SK-N-SH treated with all-trans-retinoic acid at 6 μM for 48 hours (cell line): ENCODE measurements around the gene RGS19.

Source experiments
- ARNTL ChIP-seq: fragments of 450-650 bp; formaldehyde crosslinking; IDR thresholded peaks from 2 replicates; pipeline ENCODE4 v1.5.0; 2020; ENCODE audit warnings: low read depth, mild to moderate bottlenecking, moderate library complexity, borderline replicate concordance
- BACH2 ChIP-seq: fragments of 250-450 bp; sonication (Bioruptor Pico); IDR thresholded peaks from 2 replicates; pipeline ENCODE4 v1.9.0; 2021; ENCODE audit warnings: mild to moderate bottlenecking, borderline replicate concordance
- ISL1 ChIP-seq: fragments of 250-450 bp; sonication (Bioruptor Pico); IDR thresholded peaks from 2 replicates; pipeline ENCODE4 v2.1.2; 2022; ENCODE audit warnings: mild to moderate bottlenecking, moderate library complexity
- RARB ChIP-seq: fragments of 250-450 bp; sonication (Bioruptor Pico); IDR thresholded peaks from 2 replicates; pipeline ENCODE4 v1.8.0; 2021; ENCODE audit warnings: mild to moderate bottlenecking, moderate library complexity
- ZFP3 ChIP-seq: fragments of 250-450 bp; sonication (Bioruptor Pico); IDR thresholded peaks from 2 replicates; pipeline ENCODE4 v1.5.0; 2020; ENCODE audit warnings: mild to moderate bottlenecking, moderate library complexity
- ZFP30 ChIP-seq: fragments of 450-650 bp; formaldehyde crosslinking; IDR thresholded peaks from 2 replicates; pipeline ENCODE4 v1.5.0; 2022; ENCODE audit warnings: mild to moderate bottlenecking, moderate library complexity

- TF ChIP-seq ZFP3 (CRISPR knock-in tag) (no peak), ARNTL (no peak), ZFP30 (CRISPR knock-in tag) (no peak), ISL1 (CRISPR knock-in tag) (no peak), RARB (CRISPR knock-in tag) (no peak), BACH2 (CRISPR knock-in tag) (no peak)
Measured at GRCh38 chr20:64051561-64052325, 27.6 kb downstream of the RGS19 start.
